ENCODE data around the gene ATG2B.

ATG2B gene

DNA sequence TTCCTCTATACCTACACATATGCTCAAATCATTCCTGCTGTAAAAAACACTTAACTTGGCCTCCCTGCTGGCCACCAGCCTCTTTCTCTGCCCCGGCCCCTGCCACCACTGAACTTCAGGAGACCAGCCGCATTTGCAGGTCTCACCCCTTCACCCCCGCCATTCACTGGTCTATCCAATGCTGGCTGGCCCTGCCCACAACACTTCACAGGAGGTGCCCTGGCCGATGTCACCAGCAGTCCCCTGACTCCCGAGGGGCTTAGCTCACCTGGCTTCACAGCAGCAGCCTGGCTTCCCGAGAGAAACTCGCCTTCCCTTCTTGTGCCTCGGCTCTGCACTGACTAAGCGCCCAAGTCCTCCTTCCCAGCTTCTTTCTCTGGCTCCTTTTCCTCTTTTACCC, 36.3 kb upstream of the ATG2B start:
- H3K9ac ChIP-seq (ENCODE audit: low read length), result no peak overlapping the region
- no peaks in the 10 kb centered on the region for H3K4me1 ChIP-seq (ENCODE audit: low read length)

GRCh38 chr14:96398921-96399320, 35.8 kb upstream of the ATG2B start:
- H3K4me1 ChIP-seq (ENCODE audit: low read length), result no peaks in the 10 kb centered on the region
- no peak overlapping the region for H2AFZ ChIP-seq (ENCODE audit: low read depth, low read length)
- H3K9me3 ChIP-seq (ENCODE audit: insufficient read depth, low read length), result no peaks in the 10 kb centered on the region
- TF ChIP-seq EZH2phosphoT487 (IDR thresholded peaks at IDR 0.05; ENCODE audit: low read depth), result no peak
- no peak for TF ChIP-seq CTCF (IDR thresholded peaks at IDR 0.05; ENCODE audit: low read depth, low read length)
- no peaks in the 10 kb centered on the region for H3K27me3 ChIP-seq (ENCODE audit: low read depth, low read length)
- H3K36me3 ChIP-seq (replicated peaks; ENCODE audit: low read depth, low read length), result no peaks in the 10 kb centered on the region
- no peaks in the 10 kb centered on the region for H4K20me1 ChIP-seq (ENCODE audit: insufficient read depth, low read length)
- no peak overlapping the region for H3K9ac ChIP-seq (ENCODE audit: low read length)
- no peak overlapping the region for H3K4me3 ChIP-seq (ENCODE audit: low read length)
- no peaks in the 10 kb centered on the region for H3K79me2 ChIP-seq (ENCODE audit: low read length)
- no peak overlapping the region for H3K27ac ChIP-seq (ENCODE audit: low read length)
- no peak overlapping the region for H3K4me2 ChIP-seq (ENCODE audit: low read length)

More for the DNA sequence above, 36.3 kb upstream of the ATG2B start:
- Histone ChIP-seq H2AFZ (ENCODE audit: low read depth, low read length) (no peak overlapping the region), H3K9me3 (ENCODE audit: insufficient read depth, low read length) (no peaks in the 10 kb centered on the region), H3K27ac (ENCODE audit: low read length) (no peak overlapping the region), H3K4me2 (ENCODE audit: low read length) (no peak overlapping the region), H3K79me2 (ENCODE audit: low read length) (no peaks in the 10 kb centered on the region), H4K20me1 (ENCODE audit: insufficient read depth, low read length) (no peaks in the 10 kb centered on the region), H3K27me3 (ENCODE audit: low read depth, low read length) (no peaks in the 10 kb centered on the region), H3K4me3 (ENCODE audit: low read length) (no peak overlapping the region), H3K36me3 (replicated peaks; ENCODE audit: low read depth, low read length) (no peaks in the 10 kb centered on the region)
- TF ChIP-seq EZH2phosphoT487 (IDR thresholded peaks at IDR 0.05; ENCODE audit: low read depth) (no peak), CTCF (IDR thresholded peaks at IDR 0.05; ENCODE audit: low read depth, low read length) (no peak)

DNA sequence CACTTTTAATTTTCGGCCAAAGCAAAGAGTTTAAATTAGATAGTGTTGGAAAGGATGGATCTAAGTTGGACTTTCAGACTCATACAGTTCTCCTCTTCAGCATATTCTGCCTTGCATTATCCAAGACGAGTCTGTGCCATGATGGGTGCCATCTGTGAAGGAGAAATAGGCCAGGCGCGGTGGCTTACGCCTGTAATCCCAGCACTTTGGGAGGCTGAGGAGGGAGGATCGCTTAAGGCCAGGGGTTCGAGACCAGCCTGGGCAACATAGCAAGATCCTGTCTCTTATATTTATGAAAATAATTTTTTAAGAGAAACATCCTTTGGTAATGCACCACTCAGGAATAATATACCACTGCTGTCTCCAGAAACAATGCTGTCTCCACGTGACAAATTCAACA, 35.3 kb upstream of the ATG2B start:
- no peak overlapping the region for H3K27ac ChIP-seq (ENCODE audit: low read length)
- no peaks in the 10 kb centered on the region for H3K79me2 ChIP-seq (ENCODE audit: low read length)
- H3K27me3 ChIP-seq (ENCODE audit: low read depth, low read length), result no peaks in the 10 kb centered on the region
- no peak overlapping the region for H3K4me2 ChIP-seq (ENCODE audit: low read length)
- TF ChIP-seq EZH2phosphoT487 (IDR thresholded peaks at IDR 0.05; ENCODE audit: low read depth), result no peak
- no peak overlapping the region for H2AFZ ChIP-seq (ENCODE audit: low read depth, low read length)
- no peaks in the 10 kb centered on the region for H3K36me3 ChIP-seq (replicated peaks; ENCODE audit: low read depth, low read length)
- H4K20me1 ChIP-seq (ENCODE audit: insufficient read depth, low read length), result no peaks in the 10 kb centered on the region
- no peaks in the 10 kb centered on the region for H3K4me1 ChIP-seq (ENCODE audit: low read length)
- H3K4me3 ChIP-seq (ENCODE audit: low read length), result no peak overlapping the region
- H3K9ac ChIP-seq (ENCODE audit: low read length), result no peak overlapping the region
- no peaks in the 10 kb centered on the region for H3K9me3 ChIP-seq (ENCODE audit: insufficient read depth, low read length)

GRCh38 chr14:96394047-96394815, 31.1 kb upstream of the ATG2B start:
- Histone ChIP-seq H3K27me3 (ENCODE audit: low read depth, low read length) (no peaks in the 10 kb centered on the region), H3K4me2 (ENCODE audit: low read length) (no peak overlapping the region), H3K79me2 (ENCODE audit: low read length) (no peaks in the 10 kb centered on the region), H3K9me3 (ENCODE audit: insufficient read depth, low read length) (no peaks in the 10 kb centered on the region), H4K20me1 (ENCODE audit: insufficient read depth, low read length) (no peaks in the 10 kb centered on the region), H3K4me1 (ENCODE audit: low read length) (peaks cover 8% of the 10 kb centered on the region; the same call in 1 of the 2 replicates), H3K36me3 (replicated peaks; ENCODE audit: low read depth, low read length) (no peaks in the 10 kb centered on the region), H2AFZ (ENCODE audit: low read depth, low read length) (no peak overlapping the region), H3K4me3 (ENCODE audit: low read length) (no peak overlapping the region), H3K9ac (ENCODE audit: low read length) (no peak overlapping the region), H3K27ac (ENCODE audit: low read length) (no peak overlapping the region)
- 0 out of 2 replicates have a peak, but pooled peaks have one; percentile 3 for TF ChIP-seq CTCF (IDR thresholded peaks at IDR 0.05; ENCODE audit: low read depth, low read length)
- no peak for TF ChIP-seq EZH2phosphoT487 (IDR thresholded peaks at IDR 0.05; ENCODE audit: low read depth)
